ENCODE data around the gene CALD1. TPM values are rescaled to one million over a fixed set of nuclear protein-coding genes. Genes with fewer than 3 reads are reported as not detected.

The CALD1 gene
- total RNA-seq, 1 donor from 2014 or later, result 352 TPM

GRCh38 chr7:134948246-134948645 is 168.8 kb downstream of the CALD1 start:
- no peak for DNase-seq (ENCODE audit: low spot score in 2 of 2)
- TF ChIP-seq CTCF (IDR thresholded peaks at IDR 0.05), result no peak
- H3K27me3 ChIP-seq, result no peaks in the 10 kb centered on the region
- peak overlapping the region; percentile 20 to 57 for H3K27ac ChIP-seq
- H3K4me3 ChIP-seq, result no peak overlapping the region
- H3K9me3 ChIP-seq, result no peaks in the 10 kb centered on the region
- intact Hi-C loops (cut with DNase I), result no loop called here
- H3K4me1 ChIP-seq, result no peaks in the 10 kb centered on the region
- H3K36me3 ChIP-seq, result peaks cover 80 to 89% of the 10 kb centered on the region in 2 donors

- peaks cover 83 to 90% of the 10 kb centered on the region in 2 donors for H3K36me3 ChIP-seq
- H3K4me1 ChIP-seq, result no peaks in the 10 kb centered on the region
- no peak for DNase-seq (ENCODE audit: low spot score in 2 of 2)
- intact Hi-C loops (cut with DNase I), result no loop called here
- no peak for TF ChIP-seq CTCF (IDR thresholded peaks at IDR 0.05)
- no peaks in the 10 kb centered on the region for H3K27me3 ChIP-seq
- no peaks in the 10 kb centered on the region for H3K9me3 ChIP-seq
- H3K27ac ChIP-seq, result peak overlapping the region; percentile 20 to 57
- no peak overlapping the region for H3K4me3 ChIP-seq
These were observed 169.3 kb downstream of the CALD1 start for GRCh38 chr7:134948736-134949135.

GRCh38 chr7:134949171-134949570 is 169.7 kb downstream of the CALD1 start:
- Histone ChIP-seq H3K4me3 (no peak overlapping the region), H3K9me3 (no peaks in the 10 kb centered on the region), H3K36me3 (peaks cover 80 to 90% of the 10 kb centered on the region in 2 donors), H3K4me1 (no peaks in the 10 kb centered on the region), H3K27ac (peak overlapping the region in 1 of 2 donors; percentile 57), H3K27me3 (no peaks in the 10 kb centered on the region)
- TF ChIP-seq CTCF (IDR thresholded peaks at IDR 0.05), result no peak
- intact Hi-C loops (cut with DNase I), result no loop called here
- DNase-seq (ENCODE audit: low spot score in 2 of 2), result no peak

- TF ChIP-seq CTCF (IDR thresholded peaks at IDR 0.05), result peak; percentile 38 to 58 (median 38)
- H3K4me3 ChIP-seq, result no peak overlapping the region
- peaks cover 76 to 99% of the 10 kb centered on the region in 2 donors for H3K36me3 ChIP-seq
- H3K27me3 ChIP-seq, result no peaks in the 10 kb centered on the region
- intact Hi-C loops (cut with DNase I), result loop anchor here (5.0 kb wide), 1 partner anchor 267 kb away; no protein-coding TSS in a partner anchor
- no peaks in the 10 kb centered on the region for H3K4me1 ChIP-seq
- no peak for DNase-seq (ENCODE audit: low spot score in 2 of 2)
- peak overlapping the region in 1 of 2 donors; percentile 26 for H3K27ac ChIP-seq
- no peaks in the 10 kb centered on the region for H3K9me3 ChIP-seq
These were observed 175.0 kb downstream of the CALD1 start for GRCh38 chr7:134954197-134955082.

- Histone ChIP-seq H3K4me3 (no peak overlapping the region), H3K36me3 (peaks cover 72 to 99% of the 10 kb centered on the region in 2 donors), H3K27me3 (no peaks in the 10 kb centered on the region), H3K4me1 (peaks cover 0 to 8% of the 10 kb centered on the region in 2 donors), H3K27ac (no peak overlapping the region), H3K9me3 (no peaks in the 10 kb centered on the region)
- TF ChIP-seq CTCF (IDR thresholded peaks at IDR 0.05), result no peak
- intact Hi-C loops (cut with DNase I), result no loop called here
- DNase-seq (ENCODE audit: low spot score in 2 of 2), result no peak
These were observed 177.6 kb downstream of the CALD1 start for GRCh38 chr7:134957005-134957404.
